Body of pancreas (tissue), 4 donors: ENCODE data around the gene CYGB.

Experiments
- CTCF ChIP-seq, 7 experiments: fragments of 450-650 bp in 4 of 7; fragments of 200-600 bp in 3 of 7; sonication (generic) in 3 of 7; IDR thresholded peaks; one replicate each; pipeline ENCODE4 v1.5.1; 2016 to 2019; ENCODE audit warnings: antibody characterized with exemption in 7 of 7
- POLR2A ChIP-seq, 3 donors: fragments of 450-650 bp; IDR thresholded peaks; one replicate each; pipeline ENCODE4 v1.6.1; 2016; ENCODE audit warnings: antibody characterized with exemption in 3 of 3, mild to moderate bottlenecking in 2 of 3

DNA sequence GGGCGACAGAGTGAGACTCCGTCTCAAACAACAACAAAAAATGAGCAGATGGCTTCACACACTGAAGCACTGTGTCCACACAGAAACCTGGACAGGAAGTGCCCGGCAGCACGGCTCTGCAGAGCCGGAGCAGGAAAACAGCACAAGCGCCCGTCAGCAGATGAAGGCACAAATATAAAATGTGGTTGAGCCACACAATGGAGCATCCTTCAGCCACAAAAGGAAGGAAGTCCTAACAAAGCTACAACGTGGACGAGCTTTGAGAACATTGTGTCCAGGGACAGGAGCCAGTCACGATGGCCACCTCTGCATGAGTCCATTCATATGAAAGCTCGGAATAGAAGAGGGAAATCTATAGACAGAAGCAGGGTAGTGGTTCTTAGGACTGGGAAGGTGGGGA, 51.9 kb downstream of the CYGB start:
- TF ChIP-seq CTCF (IDR thresholded peaks at IDR 0.05) (no peak), POLR2A (IDR thresholded peaks at IDR 0.05) (peak in 1 of 3 donors; percentile 49)
